ENCODE data around the gene KCNQ4.

The KCNQ4 gene

DNA sequence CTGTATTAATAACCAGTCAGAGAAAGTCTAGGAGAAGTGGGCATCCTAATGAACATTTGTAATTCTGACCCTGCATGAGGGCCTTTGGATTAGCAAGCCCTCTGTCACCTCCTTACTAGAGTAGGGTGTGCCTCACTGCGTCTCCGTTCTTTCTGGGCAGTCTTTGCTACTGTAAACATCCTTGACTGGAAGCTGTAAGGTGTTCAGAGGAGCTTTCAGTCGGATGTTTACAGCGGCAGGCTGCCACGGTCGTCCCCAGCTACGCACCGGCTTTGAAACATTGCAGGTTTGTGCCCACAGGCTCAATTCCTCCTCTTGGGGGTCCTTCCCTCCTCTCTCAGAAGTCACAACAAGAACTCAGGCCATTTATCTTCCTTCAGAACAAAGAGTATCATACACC lies 29.4 kb upstream of the KCNQ4 start:
- in situ Hi-C loops (cut with MboI; ENCODE audit: low sequenced_read_pairs): no loop called here

DNA sequence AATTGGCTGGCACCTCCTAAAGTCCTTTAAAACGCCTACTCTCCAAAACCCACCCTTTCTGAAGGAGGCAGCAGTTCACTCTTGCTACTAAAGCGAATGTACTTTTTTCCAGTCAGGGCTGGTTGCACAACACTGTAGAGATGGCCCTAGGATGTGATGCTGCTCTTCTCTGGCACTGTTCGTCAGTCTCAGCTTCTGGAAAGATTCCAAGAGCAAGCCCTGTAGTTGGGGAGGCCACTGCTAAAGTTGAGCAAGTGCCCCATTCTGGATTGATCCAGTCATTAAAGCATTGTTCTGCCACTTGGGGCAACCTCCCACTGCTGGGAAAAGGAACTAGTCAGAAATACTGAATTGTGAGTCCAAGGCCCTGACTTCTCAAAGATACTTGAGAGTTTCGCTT lies 28.5 kb upstream of the KCNQ4 start:
- in situ Hi-C loops (cut with MboI; ENCODE audit: low sequenced_read_pairs): no loop called here

DNA sequence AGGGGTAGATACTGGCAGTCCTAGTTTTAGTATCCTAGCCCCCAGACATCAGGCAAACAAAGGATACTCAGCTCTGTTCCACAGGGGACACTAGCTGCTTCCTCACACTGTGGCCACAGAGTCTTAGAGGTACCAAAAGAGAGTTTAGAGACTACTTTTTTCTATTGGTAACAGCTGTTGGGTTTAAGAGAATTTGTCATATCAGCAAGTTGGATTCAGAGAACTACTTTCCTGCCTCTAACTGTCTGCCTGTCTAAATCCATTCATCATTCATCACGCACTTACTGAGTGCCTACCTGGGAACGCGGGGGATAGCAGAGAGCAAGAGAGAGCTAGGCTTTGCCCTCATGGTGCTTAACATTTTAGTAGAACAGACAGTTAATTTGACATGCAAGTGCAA lies 27.1 kb upstream of the KCNQ4 start:
- in situ Hi-C loops (cut with MboI; ENCODE audit: low sequenced_read_pairs): no loop called here

DNA sequence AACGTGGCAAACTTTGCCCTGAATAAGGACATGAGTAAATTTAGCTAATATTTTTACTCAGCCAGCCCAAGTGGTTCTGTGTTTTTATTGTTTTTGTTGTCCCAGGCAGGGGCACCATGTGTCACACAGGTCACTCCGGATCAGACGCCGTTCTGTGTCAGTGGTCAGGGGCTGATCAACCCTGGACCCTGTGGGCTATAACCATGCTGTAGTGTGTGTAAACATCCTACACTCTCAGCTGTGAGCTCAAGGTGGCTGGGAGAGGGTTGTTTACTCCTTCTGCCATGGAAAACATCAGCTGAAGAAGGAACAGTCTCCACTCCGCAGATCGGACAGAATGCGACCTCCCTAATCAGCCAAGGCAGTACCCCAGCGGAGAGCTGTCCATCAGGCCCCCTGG lies 26.5 kb upstream of the KCNQ4 start:
- in situ Hi-C loops (cut with MboI; ENCODE audit: low sequenced_read_pairs): no loop called here

DNA sequence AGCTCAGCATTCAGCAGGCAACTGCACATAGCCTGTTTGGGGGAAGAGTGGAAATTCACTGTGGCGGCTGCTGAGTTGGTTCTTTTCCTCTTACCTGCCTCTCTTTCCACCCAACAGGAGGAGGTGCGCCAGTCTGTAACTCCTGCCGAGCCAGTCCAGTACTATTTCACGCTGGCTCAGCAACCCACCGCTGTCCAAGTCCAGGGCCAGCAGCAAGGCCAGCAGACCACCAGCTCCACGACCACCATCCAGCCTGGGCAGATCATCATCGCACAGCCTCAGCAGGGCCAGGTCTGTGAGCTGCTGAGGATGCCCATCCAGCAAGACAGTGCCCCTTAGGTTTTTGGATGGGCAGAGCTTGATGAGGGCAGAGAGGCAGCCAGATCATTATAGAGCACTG lies 25.6 kb upstream of the KCNQ4 start:
- in situ Hi-C loops (cut with MboI; ENCODE audit: low sequenced_read_pairs): no loop called here

DNA sequence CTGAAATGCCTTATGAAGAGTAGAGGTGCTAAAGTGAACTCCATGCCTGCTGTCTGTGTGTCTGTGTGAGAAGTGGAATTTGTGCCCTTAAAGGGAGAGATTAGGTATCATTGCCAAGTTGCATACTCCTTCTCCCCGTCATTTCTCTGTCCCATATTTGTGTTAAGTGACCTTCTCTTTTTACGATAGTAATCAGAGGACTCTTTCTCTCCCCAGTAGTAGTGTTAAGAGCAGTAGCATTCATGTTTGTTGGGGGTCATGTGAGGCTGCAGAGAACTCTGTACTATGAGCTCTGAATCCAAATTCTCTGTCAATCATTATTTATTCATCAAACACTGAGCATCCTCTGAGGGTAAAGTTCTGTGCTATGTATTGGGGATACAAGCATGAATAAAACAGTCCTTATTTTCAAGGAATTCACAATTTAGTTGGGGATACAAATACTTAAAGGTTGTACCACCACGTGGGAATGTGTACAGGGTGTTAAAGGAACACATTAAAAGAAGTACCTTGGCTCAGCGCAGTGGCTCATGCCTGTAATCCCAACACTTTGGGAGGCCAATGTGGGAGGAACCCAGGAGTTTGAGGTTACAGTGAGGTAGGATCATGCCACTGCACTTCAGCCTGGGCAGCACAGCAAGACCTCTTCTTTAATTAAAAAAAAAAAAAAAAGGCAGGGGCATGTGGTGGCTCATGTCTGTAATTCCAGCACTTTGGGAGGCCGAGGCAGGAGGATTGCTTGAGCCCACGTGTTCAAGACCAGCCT lies 24.8 kb upstream of the KCNQ4 start:
- in situ Hi-C loops (cut with MboI; ENCODE audit: low sequenced_read_pairs): no loop called here

DNA sequence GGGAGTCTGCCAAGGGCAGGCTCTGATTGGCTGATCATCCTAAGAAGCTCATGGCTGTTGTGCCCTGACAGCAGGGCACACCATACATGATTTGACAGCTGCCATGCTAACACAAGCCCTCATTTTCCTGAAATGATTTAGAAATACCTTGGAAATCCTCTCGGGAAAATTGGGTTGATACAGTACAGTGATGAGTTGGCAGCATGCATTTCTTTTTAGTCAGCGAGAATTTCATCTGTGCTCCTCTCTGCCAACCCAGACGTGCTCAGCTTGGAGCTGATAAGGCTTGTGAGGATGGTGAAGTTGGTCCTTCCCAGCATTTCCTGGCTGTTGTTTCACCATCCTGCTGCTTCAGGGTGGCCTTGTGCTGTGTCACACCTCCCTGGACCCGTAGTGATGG lies 22.6 kb upstream of the KCNQ4 start:
- in situ Hi-C loops (cut with MboI; ENCODE audit: low sequenced_read_pairs): no loop called here

DNA sequence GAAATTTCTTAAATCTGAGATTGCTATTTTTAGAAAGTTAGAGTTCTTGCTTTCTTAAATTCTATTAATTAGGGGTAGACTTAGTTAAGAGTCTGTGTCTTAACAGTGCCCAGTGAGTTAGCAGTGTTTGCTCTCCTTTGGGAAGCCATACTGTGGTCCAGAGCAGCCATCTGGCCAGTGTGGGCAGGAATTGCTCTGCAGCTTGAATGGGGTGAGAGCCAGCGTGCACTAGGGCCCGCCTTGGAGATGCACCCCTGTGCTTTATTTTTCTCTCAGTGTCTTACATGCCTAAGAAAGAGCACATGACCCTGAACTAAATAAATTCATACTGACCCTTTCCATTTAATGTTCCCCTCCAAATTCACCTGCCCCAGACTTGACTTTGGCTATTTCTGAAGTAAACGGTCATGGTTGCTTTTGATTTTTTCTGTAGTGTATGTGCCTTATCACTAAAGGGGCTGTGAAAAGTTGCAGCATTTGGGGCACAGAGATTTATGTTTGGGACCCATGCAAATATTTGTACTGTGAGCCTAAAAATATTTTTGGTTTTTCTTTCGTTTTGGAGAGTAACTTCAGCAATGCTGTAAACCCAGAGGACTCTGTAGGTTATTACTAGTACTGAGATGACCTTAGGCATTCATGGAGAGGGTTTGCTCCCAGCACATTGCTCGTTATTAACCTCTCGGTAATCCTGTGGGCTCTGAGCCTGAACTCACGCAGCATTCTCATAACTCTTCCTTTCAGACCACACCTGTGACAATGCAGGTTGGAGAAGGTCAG lies 21.3 kb upstream of the KCNQ4 start:
- in situ Hi-C loops (cut with MboI; ENCODE audit: low sequenced_read_pairs): no loop called here

DNA sequence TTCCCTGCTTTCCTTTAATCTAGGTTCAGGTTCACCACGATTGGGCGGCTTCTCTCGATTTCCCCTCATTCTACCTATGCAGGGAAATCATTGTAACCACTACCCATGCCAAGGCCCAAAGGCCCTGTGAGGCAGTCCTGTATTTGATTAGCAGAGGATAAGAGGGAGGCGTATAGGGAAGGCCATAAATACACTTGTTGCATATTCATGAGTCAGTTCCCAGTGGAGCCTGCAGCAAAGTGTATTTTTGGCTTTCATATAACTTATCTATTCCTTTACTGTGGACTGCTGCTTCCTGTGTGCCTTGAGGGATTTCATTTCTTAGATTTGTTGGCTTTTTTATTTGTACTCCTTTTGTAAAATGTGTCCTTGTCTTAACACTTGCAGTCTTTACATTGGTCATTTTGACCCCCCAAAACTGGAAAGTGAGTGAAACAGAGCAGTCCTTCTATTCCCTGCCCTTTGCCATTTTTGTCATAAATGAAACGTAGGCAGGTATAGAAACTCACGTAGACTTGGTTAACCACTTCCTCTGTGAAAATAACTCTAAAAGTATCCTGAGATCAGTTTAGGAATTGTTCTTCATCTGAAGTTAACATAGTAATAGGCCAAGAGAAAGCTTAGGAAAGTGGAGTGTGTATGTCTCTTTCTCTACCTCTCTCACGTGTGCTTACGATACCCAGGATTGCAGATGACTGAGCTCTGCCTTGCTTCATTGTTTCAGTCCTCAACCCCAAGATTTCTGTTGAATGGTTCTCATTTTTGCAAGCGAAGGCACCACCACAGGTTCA lies 19.6 kb upstream of the KCNQ4 start:
- in situ Hi-C loops (cut with MboI; ENCODE audit: low sequenced_read_pairs): no loop called here

DNA sequence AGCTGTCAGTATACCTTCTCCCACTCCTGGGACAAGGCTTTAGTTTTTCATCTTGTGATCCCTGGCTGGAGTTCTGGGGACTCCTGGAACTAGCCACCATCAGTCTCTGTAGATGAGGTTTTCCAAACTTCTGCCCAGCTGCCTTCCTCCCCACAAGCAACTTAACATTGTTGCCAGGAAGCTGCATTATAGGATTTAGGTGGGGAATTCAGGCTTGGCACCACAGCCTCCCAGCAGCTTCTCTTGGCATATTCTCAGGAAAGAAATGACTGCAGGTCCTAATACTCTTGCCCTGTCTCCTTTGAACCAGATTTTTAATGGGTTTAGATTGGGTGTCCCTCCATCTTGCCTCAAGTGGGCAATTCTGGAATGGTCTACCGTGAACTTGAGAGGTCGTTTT lies 18.6 kb upstream of the KCNQ4 start:
- in situ Hi-C loops (cut with MboI; ENCODE audit: low sequenced_read_pairs): no loop called here

DNA sequence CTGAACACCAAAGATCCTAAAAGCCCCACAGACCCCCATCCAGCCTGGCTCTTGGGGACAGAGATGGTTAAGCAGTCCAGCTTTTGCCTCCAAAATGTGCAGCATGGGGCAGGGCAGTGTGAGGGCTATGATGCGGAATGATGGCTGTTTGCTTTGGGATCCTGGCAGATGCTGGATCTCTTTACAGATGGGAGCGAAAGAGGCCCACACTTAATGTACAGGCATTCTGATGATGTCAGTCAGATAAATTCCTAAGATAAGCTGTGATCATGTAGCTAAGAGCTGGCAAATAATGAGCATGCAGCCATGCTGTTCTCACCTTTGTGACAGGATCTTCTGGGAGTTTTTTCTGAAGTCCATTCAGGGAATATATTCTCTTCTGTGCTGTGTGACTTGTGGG lies 17.6 kb upstream of the KCNQ4 start:
- in situ Hi-C loops (cut with MboI; ENCODE audit: low sequenced_read_pairs): no loop called here

DNA sequence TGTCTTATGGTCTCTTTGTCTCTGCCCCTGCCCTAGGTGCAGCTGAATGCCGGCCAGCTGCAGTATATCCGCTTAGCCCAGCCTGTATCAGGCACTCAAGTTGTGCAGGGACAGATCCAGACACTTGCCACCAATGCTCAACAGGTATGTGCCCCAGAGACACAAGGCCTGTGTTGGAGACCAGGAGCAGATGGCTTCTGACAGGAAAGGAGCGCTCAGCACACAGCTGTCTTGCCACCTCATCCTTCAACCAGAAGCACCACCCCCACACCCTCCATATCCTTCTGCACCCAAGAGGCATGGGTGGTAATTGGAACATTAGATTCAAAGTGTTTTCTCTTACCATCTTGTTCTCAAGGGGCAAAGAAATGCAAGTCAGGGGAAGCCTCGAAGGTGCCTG lies 17.0 kb upstream of the KCNQ4 start:
- in situ Hi-C loops (cut with MboI; ENCODE audit: low sequenced_read_pairs): no loop called here

DNA sequence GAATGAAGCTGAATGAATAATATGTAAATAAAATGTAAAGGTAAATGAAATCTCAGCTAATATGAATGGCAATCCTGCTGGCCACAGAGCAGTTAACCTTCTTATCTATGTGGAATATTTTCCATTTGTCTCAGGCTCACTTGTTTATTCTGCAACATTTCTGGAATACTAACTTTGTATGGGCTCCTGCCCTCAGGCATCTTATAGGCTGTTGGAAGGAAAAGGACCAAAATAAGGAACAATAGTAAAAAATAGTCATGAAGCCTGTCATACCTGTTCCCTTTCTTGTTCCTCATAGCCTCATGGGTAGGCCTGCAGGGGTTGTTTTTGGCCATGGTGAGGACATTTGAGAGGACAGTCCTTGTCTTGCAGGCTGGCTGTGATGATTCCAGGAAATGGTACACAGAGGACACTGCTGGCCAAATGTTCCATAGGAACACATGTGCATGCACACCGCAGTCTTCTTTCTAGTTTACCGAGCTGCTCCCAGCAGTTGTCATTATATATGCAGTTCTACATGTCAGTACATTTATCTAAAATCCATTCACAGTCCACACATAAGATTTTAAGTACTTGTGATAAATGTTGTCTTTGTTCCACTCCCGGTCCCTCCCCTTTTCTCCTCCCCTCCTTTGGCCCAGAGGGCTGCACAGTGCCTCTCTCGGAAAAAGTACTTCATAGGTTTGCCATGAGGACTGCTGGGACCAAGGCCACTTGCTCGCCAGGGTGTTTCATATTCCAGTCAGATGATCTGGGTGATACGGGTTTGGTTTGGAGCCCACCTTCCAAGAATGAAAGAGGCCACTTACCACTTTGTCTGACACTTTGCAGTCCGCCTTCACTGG lies 15.2 kb upstream of the KCNQ4 start:
- in situ Hi-C loops (cut with MboI; ENCODE audit: low sequenced_read_pairs): no loop called here

DNA sequence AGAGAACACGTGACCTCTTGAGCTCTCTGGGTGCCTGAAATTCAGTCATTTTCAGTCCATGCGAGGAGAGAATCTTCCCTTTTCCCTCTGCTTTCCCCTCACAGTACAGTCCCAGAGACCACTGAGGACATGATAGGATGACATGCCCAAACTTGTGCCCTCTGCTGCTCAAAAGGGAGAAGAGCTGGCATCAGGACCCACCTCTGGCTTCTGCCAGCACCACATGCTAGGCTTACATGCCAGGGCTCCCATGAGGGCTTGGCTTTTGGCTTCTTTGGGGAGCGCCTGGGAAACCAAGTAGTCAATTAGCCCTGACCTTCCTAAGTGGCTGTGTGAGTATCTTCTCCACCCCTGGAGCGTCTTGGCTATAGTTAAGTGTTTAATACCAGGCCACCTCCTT lies 13.8 kb upstream of the KCNQ4 start:
- in situ Hi-C loops (cut with MboI; ENCODE audit: low sequenced_read_pairs): no loop called here

DNA sequence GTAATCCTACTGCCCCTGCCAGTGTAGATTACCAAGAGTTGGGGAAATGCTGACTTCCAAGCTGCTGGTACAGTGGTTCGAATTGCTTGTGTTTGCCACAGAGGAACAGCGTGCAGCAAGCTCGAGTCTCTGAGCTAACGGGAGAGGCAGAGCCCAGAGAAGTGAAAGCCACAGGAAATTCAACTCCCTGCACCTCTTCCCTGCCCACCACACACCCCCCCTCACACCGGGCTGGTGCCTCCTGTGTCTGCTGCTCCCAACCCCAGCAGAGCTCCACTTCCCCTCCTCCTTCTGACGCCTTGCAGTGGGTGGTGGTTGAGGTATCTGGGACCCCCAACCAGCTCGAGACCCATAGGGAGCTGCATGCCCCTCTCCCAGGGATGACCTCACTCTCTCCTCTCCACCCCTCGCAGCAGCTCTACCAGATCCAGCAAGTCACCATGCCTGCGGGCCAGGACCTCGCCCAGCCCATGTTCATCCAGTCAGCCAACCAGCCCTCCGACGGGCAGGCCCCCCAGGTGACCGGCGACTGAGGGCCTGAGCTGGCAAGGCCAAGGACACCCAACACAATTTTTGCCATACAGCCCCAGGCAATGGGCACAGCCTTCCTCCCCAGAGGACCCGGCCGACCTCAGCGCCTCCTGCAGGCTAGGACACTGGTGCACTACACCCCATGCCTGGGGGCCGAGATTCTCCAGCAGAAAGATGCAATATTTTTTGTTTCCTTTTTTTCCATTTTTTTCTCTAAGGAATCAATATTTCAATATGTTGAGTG lies 13.1 kb upstream of the KCNQ4 start:
- in situ Hi-C loops (cut with MboI; ENCODE audit: low sequenced_read_pairs): no loop called here

DNA sequence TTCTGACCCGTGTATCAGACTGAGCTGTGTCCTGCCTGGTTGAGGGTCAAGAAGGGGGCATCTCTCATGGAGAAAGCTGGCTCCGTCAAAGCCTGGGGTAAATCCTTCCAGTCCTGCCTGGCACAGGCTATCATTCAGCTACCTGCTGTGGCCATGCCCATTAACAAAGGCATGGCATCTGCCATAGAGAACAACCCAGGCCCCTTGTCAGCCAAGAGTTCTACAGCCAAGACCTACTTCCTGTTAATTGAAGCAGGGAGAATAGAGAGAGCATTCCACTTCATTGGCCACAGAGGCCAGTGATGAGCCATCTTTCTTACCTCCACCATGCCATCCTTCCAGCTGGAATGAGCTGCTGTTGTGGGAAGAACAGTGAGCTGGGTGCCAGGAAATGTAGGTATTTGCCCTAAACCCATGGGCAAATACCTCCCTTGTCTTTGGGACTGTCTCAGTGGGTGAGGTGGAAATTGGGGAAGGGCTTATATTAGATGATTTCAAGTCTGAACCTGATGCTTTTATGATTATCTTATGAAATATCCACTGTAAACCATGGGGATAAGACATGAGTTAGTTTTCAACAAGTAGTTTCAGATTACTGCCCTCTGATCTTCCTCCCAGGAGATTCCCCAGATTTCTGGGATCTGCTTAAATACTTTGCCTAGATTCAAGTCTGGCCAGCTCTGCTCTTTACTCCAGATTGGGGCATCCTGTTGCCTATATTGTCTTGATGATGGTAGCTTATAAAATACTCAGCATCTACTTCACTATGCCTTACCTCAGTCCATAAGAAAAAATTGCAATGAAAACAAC lies 11.2 kb upstream of the KCNQ4 start:
- in situ Hi-C loops (cut with MboI; ENCODE audit: low sequenced_read_pairs): no loop called here

DNA sequence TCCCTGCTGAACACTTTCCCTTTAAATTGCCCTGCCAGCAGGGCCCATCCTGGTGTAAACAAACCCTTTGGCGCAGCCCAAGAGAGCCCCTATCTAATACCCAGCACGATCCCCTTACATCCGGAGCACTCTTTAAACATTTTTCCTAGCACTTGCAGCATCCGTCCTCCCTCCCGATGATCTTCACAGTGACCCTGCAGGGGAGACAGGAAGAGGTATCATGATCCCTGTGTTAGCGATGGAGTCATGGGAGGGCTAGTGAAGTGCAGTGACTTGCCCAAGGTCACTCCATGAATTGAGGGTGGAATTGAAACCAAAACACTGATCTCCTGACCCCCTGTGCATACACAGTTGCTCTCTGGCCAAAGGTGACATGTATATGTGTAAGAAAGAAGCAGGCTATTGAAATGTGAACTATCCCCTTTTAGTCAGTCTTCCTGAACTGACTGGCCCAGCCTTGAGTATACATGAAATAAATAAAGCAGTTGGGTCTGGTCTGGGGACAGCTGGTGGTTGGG lies 9.8 kb upstream of the KCNQ4 start:
- in situ Hi-C loops (cut with MboI; ENCODE audit: low sequenced_read_pairs): no loop called here

DNA sequence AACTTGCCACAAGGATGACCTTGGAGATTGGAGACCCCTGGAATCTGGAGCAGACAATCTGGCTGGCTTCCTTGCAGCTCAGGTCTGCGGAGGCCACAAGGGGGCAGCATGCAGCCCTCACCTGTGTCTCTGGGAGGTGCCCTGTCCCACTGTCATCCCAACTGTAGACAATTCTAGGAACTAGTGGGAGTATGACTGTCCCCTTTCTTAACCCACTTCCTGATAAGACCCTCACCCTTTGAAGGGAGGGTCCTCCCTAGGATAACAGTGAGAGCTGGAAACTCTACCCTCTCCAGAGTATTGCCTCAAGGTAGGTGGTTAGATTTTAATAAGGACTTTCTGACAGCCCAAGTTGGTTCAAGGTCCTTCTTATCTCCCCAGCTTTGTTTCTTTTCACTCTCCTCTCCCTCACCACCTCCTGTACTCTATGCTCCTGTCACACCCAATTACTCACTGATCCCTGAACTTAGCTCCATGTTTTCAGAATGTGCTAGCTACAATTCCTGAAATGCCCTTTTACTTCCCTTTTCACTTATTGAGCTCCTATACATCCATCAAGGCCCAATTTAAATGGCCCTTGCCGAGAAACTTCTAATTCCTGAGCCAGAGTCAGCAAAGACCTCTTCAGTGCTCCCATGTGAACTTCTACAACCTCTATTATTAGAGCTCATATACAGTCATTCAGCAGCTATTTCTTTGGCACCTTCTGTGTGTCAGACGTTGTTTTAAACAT lies 9.2 kb upstream of the KCNQ4 start:
- in situ Hi-C loops (cut with MboI; ENCODE audit: low sequenced_read_pairs): no loop called here

All from hTERT RPE-1 (cell line).